Activated T-cell treated with anti-CD3 and anti-CD28 coated beads for 24 hours (primary cell): Measurements from ENCODE around the gene ICAM5.
"Not testable (repeated sequence)": the region's sequence is repeated elsewhere in the genome, so short reads cannot be mapped to it uniquely, and the experiment has no call there.

ENCODE experiments used
- DNase-seq: peaks from one replicate; pipeline ENCODE4 v3.0.0-alpha.2; 2020; ENCODE audit warnings: low read depth

The ICAM5 gene

DNA sequence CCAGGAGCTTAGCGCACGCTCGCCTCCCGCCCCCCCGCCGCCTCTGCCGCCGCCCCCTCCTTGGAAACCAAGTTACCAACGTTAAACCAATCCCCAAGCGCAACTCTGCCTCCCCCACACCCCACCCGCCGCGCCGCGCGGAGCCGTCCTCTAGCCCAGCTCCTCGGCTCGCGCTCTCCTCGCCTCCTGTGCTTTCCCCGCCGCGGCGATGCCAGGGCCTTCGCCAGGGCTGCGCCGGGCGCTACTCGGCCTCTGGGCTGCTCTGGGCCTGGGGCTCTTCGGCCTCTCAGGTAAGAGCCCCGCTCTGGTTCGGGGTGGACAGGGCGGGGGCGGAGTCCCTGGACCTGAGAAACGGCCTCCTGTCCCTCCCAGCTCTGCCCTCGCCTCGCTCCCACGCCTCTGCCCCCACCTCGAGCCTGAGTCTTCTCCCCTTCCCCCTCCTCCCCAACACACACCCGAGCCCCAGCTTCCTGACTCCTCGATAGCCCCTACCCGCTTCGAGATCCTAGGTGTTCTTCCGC is at the start of gene ICAM5:
Gene ICAM5 (plus strand): TSS at position 117 of the 521 bp plus-strand sequence. CDS start 92 bp downstream, at position 209.
- no peak for DNase-seq

GRCh38 chr19:10241826-10242449 is 47.8 kb upstream of the ICAM5 start:
- not testable (repeated sequence) for DNase-seq

DNA sequence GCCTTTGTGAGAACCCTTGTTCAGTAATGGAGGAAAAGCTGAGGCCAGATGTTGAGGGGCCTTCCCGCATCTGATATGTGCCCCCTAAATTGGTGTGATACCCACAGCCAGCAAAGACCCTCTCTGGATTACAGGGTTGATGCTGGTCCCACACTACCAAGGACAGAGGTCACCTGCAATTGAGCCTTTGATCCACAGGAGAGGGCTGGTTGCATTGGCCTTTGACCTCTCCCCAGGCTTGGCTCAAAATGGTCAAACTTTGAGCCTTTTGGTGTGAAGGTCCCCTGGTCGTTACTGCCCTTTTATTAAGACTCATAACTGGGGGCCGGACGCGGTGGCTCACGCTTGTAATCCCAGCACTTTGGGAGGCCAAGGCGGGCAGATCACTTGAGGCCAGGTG is 46.1 kb upstream of the ICAM5 start:
- no peak for DNase-seq

GRCh38 chr19:10245189-10245939 is 44.4 kb upstream of the ICAM5 start:
- DNase-seq: no peak

DNA sequence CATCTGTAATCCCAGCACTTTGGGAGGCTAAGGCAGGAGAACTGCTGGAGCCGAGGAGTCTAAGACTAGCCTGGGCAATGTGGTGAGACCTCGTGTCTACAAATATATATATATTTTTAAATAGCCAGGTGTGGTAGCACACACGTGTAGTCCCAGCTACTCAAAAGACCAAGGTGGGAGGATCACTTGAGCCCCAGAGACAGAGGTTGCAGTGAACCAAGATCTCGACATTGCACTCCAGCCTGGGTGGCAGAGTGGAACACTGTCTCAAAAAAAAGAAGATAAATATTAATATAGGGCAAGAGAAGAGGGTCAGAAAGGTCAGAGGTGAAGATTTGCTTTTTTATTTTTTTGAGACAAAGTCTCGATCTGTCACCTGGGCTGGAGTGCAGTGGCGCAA is 43.2 kb upstream of the ICAM5 start:
- no peak for DNase-seq

DNA sequence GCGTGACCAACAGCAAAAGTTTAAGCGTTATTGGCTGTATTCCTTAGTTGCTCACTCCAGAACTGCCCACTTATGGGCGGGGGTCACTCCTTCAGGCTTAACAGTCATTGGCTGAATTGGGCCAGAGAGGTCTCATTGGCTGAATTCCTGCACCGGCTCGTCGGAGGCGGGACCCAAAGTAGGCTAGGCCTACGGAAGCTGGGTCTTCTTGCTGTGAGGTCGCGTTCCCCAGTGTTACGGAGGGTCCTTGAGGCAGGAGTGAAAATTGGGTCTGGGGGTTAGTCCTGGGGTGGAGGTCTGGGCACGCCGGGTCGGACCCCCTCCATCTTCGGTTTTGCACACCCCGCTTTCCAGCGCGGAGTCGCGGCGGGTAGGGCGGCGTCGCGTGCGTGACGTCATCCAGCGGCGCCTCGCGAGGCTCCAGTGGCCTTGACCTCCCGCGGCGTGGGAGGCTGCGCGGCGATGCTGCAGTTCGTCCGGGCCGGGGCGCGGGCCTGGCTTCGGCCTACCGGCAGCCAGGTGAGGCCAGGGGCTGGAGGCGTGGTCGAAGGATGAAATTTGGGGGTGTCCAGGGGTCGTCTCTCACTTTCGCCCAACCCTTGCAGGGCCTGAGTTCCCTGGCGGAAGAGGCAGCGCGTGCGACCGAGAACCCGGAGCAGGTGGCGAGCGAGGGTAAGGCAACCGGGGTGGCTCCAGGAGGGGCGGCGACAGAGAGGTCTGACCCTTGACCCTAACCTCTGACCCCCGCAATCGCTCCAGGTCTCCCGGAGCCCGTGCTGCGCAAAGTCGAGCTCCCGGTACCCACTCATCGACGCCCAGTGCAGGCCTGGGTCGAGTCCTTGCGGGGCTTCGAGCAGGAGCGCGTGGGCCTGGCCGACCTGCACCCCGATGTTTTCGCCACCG is 37.7 kb upstream of the ICAM5 start, which contains the start of gene MRPL4:
Gene MRPL4 (plus strand): TSS at position 423 of the 903 bp plus-strand sequence. CDS start 40 bp downstream, at position 463.
- peak; percentile 94 for DNase-seq

GRCh38 chr19:10252707-10253106 is 37.0 kb upstream of the ICAM5 start:
- no peak for DNase-seq

DNA sequence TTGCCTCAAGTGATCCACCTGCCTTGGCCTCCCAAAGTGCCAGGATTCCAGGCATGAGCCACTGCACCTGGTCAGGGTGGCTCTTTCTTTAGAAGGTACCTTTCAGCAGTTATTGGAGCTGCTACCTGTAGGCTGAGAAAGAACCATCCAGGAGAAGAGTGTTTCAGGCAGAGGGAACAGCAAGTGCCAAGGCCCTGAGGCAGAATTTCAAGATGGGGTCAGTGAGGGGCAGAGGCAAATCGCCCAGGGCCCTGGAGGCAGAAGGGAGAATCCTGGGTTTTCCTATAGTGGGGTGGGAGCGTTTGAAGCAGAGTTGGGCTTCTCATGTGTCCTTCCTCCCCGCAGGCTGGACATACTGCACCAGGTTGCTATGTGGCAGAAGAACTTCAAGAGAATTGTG is 35.5 kb upstream of the ICAM5 start:
- no peak for DNase-seq

DNA sequence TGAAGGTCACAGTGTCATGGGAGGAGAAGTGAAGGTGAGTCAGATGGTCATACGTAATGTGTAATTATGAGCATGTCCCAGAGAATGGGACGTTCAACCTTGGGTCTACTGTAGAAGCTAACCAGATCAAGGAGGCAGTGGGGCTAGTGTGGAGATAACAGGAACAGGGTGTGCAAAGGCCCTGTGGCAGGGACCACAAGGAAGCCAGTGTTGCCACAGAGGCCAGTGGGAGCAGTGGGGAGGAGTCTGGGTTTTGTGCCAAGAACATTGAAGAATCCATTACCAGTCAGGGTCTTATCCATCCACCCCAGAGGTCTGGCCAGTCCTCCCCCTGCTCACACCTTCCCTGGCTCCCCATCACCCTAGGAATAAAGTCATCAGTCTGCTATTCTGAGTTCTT is 34.4 kb upstream of the ICAM5 start:
- no peak for DNase-seq

- DNase-seq: no peak
Observed at GRCh38 chr19:10256551-10256950, 33.2 kb upstream of the ICAM5 start.

- DNase-seq: no peak
Observed at GRCh38 chr19:10256970-10257615, 32.7 kb upstream of the ICAM5 start.

- DNase-seq: no peak
Observed at GRCh38 chr19:10258080-10258710, 31.6 kb upstream of the ICAM5 start.

GRCh38 chr19:10259162-10259905 is 30.4 kb upstream of the ICAM5 start:
- DNase-seq: peak; percentile 89

- DNase-seq: peak; percentile 52
Observed at GRCh38 chr19:10260141-10260584, 29.6 kb upstream of the ICAM5 start.

DNA sequence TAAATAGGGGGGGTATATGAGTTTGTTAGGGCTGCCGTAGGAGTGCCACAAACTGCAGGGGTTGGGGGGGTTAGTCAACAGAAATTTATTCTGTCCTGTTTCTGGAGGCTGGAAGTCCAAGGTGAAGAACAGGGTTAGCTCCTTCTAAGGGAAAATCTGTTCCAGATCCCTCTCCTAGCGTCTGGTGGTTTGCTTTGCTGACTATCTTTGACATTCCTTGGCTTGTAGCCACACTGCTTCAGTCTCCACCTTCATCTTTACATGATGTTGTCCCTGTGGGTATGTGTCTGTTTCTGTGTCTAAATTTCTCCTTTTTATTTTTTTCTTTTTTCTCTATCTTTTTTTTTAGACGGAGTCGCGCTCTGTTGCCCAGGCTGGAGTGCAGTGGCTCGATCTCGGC is 27.0 kb upstream of the ICAM5 start:
- DNase-seq: no peak

- DNase-seq: no peak
Observed at GRCh38 chr19:10266706-10267105, 23.0 kb upstream of the ICAM5 start.

DNA sequence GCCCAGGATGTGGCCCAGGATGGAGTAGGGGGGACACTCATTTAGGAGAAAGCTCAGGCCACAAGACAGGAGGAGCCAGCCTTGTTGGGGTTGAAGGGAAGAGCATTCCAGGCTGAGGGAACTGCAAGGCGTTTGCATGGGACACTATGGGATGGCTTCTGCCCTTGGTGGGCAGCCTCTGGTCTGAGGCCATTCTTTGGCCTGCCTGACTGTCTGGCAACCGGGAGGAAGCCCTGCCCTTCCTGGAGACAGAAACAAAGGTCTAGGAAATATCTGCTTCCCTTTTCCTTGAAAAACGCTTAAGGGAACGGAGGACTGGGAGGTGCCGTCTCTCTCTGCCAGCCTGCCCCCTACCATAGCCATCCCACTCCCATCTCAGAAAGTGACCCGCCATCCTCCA is 21.7 kb upstream of the ICAM5 start:
- no peak for DNase-seq

DNA sequence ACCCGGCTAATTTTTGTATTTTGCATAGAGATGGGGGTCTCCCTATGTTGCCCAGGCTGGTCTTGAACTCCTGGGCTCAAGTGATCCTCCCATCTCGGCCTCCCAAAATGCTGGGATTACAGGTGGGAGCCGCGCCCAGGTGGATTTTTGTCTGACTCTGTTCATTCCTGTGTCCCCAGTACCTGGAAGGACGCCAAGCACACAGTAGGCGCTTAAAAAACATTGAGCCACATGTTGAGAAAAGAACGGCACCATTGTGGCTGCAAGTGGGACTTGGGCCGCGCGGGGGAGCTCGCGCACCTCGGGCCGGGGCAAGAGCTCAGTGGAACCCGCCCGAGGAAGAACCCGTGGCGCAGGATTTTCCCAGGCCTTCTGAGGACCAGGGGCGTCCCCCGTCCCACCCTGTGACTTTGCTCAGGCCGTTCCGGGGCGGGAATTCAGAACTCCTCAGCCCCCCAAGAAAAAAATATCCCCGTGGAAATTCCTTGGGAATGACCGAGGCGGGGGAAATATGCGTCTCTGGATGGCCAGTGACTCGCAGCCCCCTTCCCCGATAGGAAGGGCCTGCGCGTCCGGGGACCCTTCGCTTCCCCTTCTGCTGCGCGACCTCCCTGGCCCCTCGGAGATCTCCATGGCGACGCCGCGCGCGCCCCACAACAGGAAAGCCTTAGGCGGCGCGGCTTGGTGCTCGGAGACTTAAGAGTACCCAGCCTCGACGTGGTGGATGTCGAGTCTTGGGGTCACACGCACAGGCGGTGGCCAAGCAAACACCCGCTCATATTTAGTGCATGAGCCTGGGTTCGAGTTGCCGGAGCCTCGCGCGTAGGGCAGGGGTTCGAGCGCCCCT is 20.2 kb upstream of the ICAM5 start:
- peak; percentile 81 for DNase-seq

- DNase-seq: no peak
Observed at GRCh38 chr19:10270180-10270615, 19.6 kb upstream of the ICAM5 start.
